ENCODE data around the gene NAALADL2.

NAALADL2 gene

DNA sequence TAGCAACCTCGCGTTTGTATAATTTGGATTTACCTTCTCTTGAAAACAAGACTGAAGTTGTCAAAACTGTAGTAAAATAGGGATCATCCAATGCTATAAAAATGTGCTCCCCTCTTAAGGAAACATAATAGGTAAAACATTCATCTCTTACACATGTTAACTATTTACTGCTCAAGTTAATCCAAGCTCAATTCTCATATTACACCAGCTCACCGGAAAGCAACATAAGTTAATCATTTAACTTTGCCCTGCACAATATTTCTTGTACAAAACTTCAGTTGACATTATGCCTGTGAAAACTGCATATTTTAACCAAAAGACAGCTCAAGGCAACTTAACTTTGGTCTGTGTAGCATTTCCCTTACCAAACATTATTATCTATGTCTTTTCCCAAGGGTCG is 634.2 kb downstream of the NAALADL2 start:
- Histone ChIP-seq H2AFZ (ENCODE audit: insufficient read depth, low read length, poor library complexity) (no peak overlapping the region), H2BK120ac (ENCODE audit: insufficient read depth, low read length, poor library complexity) (no peak overlapping the region), H2BK12ac (ENCODE audit: low read length) (no peak overlapping the region), H2AK5ac (ENCODE audit: low read length) (no peak overlapping the region), H3K79me2 (ENCODE audit: control insufficient read depth, insufficient read depth, low read length, poor library complexity) (no peaks in the 10 kb centered on the region), H3K4me2 (ENCODE audit: low read length) (no peak overlapping the region), H3K79me1 (ENCODE audit: low read length) (no peaks in the 10 kb centered on the region), H2BK5ac (ENCODE audit: low read depth, low read length, poor library complexity) (no peak overlapping the region), H3K4me3 (ENCODE audit: low read depth, low read length) (no peak overlapping the region), H3K4me1 (ENCODE audit: control insufficient read depth in 1 of 2, insufficient read depth in 2 of 2, low read length in 2 of 2) (no peaks in the 10 kb centered on the region), H3K23ac (ENCODE audit: low read length) (no peak overlapping the region), H3K4ac (ENCODE audit: low read depth, low read length) (no peak overlapping the region), H3K18ac (ENCODE audit: low read length) (no peak overlapping the region), H3K9ac (ENCODE audit: low read length) (no peak overlapping the region), H3K27me3 (ENCODE audit: insufficient read depth, low read length) (no peaks in the 10 kb centered on the region), H3K9me3 (ENCODE audit: insufficient read depth, low read depth, low read length) (no peaks in the 10 kb centered on the region), H4K91ac (ENCODE audit: low read depth, low read length) (no peak overlapping the region), H4K12ac (ENCODE audit: low read depth, low read length) (no peak overlapping the region), H3K36me3 (ENCODE audit: control insufficient read depth in 1 of 2, insufficient read depth in 2 of 2, low read length in 2 of 2) (no peaks in the 10 kb centered on the region), H3K27ac (ENCODE audit: low read depth, low read length) (no peak overlapping the region), H3K14ac (ENCODE audit: low read length) (no peak overlapping the region), H4K8ac (ENCODE audit: low read depth, low read length) (no peak overlapping the region)
- WGBS (ENCODE audit: extremely low coverage, insufficient coverage, insufficient read length): no CpG with 5 or more reads among the region's 4 CpGs
- no peak for DNase-seq

- no peak overlapping the region for H2BK5ac ChIP-seq (ENCODE audit: low read depth, low read length, poor library complexity)
- no peak overlapping the region for H2BK120ac ChIP-seq (ENCODE audit: insufficient read depth, low read length, poor library complexity)
- no peak overlapping the region for H3K9ac ChIP-seq (ENCODE audit: low read length)
- H4K91ac ChIP-seq (ENCODE audit: low read depth, low read length): no peak overlapping the region
- no peak overlapping the region for H3K18ac ChIP-seq (ENCODE audit: low read length)
- no peaks in the 10 kb centered on the region for H3K79me1 ChIP-seq (ENCODE audit: low read length)
- H3K4me2 ChIP-seq (ENCODE audit: low read length): no peak overlapping the region
- H3K27me3 ChIP-seq (ENCODE audit: insufficient read depth, low read length): no peaks in the 10 kb centered on the region
- H3K79me2 ChIP-seq (ENCODE audit: control insufficient read depth, insufficient read depth, low read length, poor library complexity): no peaks in the 10 kb centered on the region
- no peak overlapping the region for H3K4ac ChIP-seq (ENCODE audit: low read depth, low read length)
- H4K12ac ChIP-seq (ENCODE audit: low read depth, low read length): no peak overlapping the region
- no peaks in the 10 kb centered on the region for H3K36me3 ChIP-seq (ENCODE audit: control insufficient read depth in 1 of 2, insufficient read depth in 2 of 2, low read length in 2 of 2)
- WGBS (ENCODE audit: extremely low coverage, insufficient coverage, insufficient read length): no CpG with 5 or more reads among the region's 3 CpGs
- H3K4me1 ChIP-seq (ENCODE audit: control insufficient read depth in 1 of 2, insufficient read depth in 2 of 2, low read length in 2 of 2): no peaks in the 10 kb centered on the region
- no peak overlapping the region for H2AK5ac ChIP-seq (ENCODE audit: low read length)
- H3K27ac ChIP-seq (ENCODE audit: low read depth, low read length): no peak overlapping the region
- H3K14ac ChIP-seq (ENCODE audit: low read length): no peak overlapping the region
- H3K4me3 ChIP-seq (ENCODE audit: low read depth, low read length): no peak overlapping the region
- H2AFZ ChIP-seq (ENCODE audit: insufficient read depth, low read length, poor library complexity): no peak overlapping the region
- no peak overlapping the region for H4K8ac ChIP-seq (ENCODE audit: low read depth, low read length)
- no peaks in the 10 kb centered on the region for H3K9me3 ChIP-seq (ENCODE audit: insufficient read depth, low read depth, low read length)
- H3K23ac ChIP-seq (ENCODE audit: low read length): no peak overlapping the region
- no peak overlapping the region for H2BK12ac ChIP-seq (ENCODE audit: low read length)
- no peak for DNase-seq
These were observed 636.2 kb downstream of the NAALADL2 start for GRCh38 chr3:175495331-175495730.

- H3K4me2 ChIP-seq (ENCODE audit: low read length): no peak overlapping the region
- H3K79me2 ChIP-seq (ENCODE audit: control insufficient read depth, insufficient read depth, low read length, poor library complexity): no peaks in the 10 kb centered on the region
- no peak overlapping the region for H4K8ac ChIP-seq (ENCODE audit: low read depth, low read length)
- no peak overlapping the region for H4K12ac ChIP-seq (ENCODE audit: low read depth, low read length)
- no peaks in the 10 kb centered on the region for H3K4me1 ChIP-seq (ENCODE audit: control insufficient read depth in 1 of 2, insufficient read depth in 2 of 2, low read length in 2 of 2)
- no peak for DNase-seq
- H3K27me3 ChIP-seq (ENCODE audit: insufficient read depth, low read length): no peaks in the 10 kb centered on the region
- no peak overlapping the region for H3K23ac ChIP-seq (ENCODE audit: low read length)
- no peak overlapping the region for H2BK12ac ChIP-seq (ENCODE audit: low read length)
- no peak overlapping the region for H3K4ac ChIP-seq (ENCODE audit: low read depth, low read length)
- no peak overlapping the region for H3K14ac ChIP-seq (ENCODE audit: low read length)
- no peak overlapping the region for H3K27ac ChIP-seq (ENCODE audit: low read depth, low read length)
- no peak overlapping the region for H3K4me3 ChIP-seq (ENCODE audit: low read depth, low read length)
- H3K36me3 ChIP-seq (ENCODE audit: control insufficient read depth in 1 of 2, insufficient read depth in 2 of 2, low read length in 2 of 2): no peaks in the 10 kb centered on the region
- H3K18ac ChIP-seq (ENCODE audit: low read length): no peak overlapping the region
- no peak overlapping the region for H4K91ac ChIP-seq (ENCODE audit: low read depth, low read length)
- no peak overlapping the region for H3K9ac ChIP-seq (ENCODE audit: low read length)
- H2AFZ ChIP-seq (ENCODE audit: insufficient read depth, low read length, poor library complexity): no peak overlapping the region
- no peaks in the 10 kb centered on the region for H3K79me1 ChIP-seq (ENCODE audit: low read length)
- H2BK5ac ChIP-seq (ENCODE audit: low read depth, low read length, poor library complexity): no peak overlapping the region
- WGBS (ENCODE audit: extremely low coverage, insufficient coverage, insufficient read length): no CpG with 5 or more reads among the region's 3 CpGs
- no peak overlapping the region for H2AK5ac ChIP-seq (ENCODE audit: low read length)
- H3K9me3 ChIP-seq (ENCODE audit: insufficient read depth, low read depth, low read length): no peaks in the 10 kb centered on the region
- no peak overlapping the region for H2BK120ac ChIP-seq (ENCODE audit: insufficient read depth, low read length, poor library complexity)
These were observed 643.0 kb downstream of the NAALADL2 start for GRCh38 chr3:175502155-175502554.

DNA sequence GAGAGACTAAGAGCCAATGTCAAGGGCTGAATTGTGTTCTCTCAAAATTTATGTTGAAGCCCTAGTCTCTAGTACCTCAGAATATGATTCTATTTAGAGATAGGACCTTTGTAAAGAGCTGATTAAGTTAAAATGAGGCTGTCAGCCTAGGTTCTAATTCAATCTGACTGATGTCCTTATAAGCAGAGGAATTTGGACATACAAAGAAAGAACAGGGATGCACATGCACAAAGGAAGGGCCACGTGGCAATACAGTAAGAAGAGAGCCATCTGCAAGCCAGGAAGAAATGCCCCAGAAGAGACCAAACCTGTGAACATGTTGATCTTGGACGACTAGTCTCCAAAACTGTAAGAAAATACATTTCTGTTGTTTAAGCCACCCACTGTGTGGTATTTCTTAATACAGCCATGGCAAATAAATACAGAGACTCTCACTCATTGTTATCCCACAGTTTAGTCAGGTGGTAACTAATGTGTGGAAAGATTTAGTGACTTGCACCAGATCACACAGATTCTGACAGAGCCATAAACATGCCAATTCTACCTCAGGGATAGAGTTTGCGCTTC is 652.2 kb downstream of the NAALADL2 start:
- WGBS (ENCODE audit: extremely low coverage, insufficient coverage, insufficient read length): no CpG with 5 or more reads among the region's 3 CpGs
- Histone ChIP-seq H3K9me3 (ENCODE audit: insufficient read depth, low read depth, low read length) (no peaks in the 10 kb centered on the region), H3K4me3 (ENCODE audit: low read depth, low read length) (no peak overlapping the region), H3K79me2 (ENCODE audit: control insufficient read depth, insufficient read depth, low read length, poor library complexity) (no peaks in the 10 kb centered on the region), H3K9ac (ENCODE audit: low read length) (no peak overlapping the region), H3K4me2 (ENCODE audit: low read length) (no peak overlapping the region), H3K18ac (ENCODE audit: low read length) (no peak overlapping the region), H2BK120ac (ENCODE audit: insufficient read depth, low read length, poor library complexity) (no peak overlapping the region), H3K36me3 (ENCODE audit: control insufficient read depth in 1 of 2, insufficient read depth in 2 of 2, low read length in 2 of 2) (no peaks in the 10 kb centered on the region), H4K8ac (ENCODE audit: low read depth, low read length) (no peak overlapping the region), H2AK5ac (ENCODE audit: low read length) (no peak overlapping the region), H3K27me3 (ENCODE audit: insufficient read depth, low read length) (no peaks in the 10 kb centered on the region), H3K23ac (ENCODE audit: low read length) (no peak overlapping the region), H2BK5ac (ENCODE audit: low read depth, low read length, poor library complexity) (no peak overlapping the region), H2AFZ (ENCODE audit: insufficient read depth, low read length, poor library complexity) (no peak overlapping the region), H3K27ac (ENCODE audit: low read depth, low read length) (no peak overlapping the region), H3K79me1 (ENCODE audit: low read length) (no peaks in the 10 kb centered on the region), H3K4ac (ENCODE audit: low read depth, low read length) (no peak overlapping the region), H2BK12ac (ENCODE audit: low read length) (no peak overlapping the region), H4K91ac (ENCODE audit: low read depth, low read length) (no peak overlapping the region), H3K4me1 (ENCODE audit: control insufficient read depth in 1 of 2, insufficient read depth in 2 of 2, low read length in 2 of 2) (no peaks in the 10 kb centered on the region), H3K14ac (ENCODE audit: low read length) (no peak overlapping the region), H4K12ac (ENCODE audit: low read depth, low read length) (no peak overlapping the region)
- DNase-seq: no peak

Measured in trophoblast cell (in vitro differentiated cells and primary cell).